NCI-H2171 (cell line): ENCODE data around the gene EBF4.
"Not testable (repeated sequence)": the region's sequence is repeated elsewhere in the genome, so short reads cannot be mapped to it uniquely, and the experiment has no call there.

Experiments
- DNase-seq: peaks from one replicate; lab custom pipeline; 2025; lab: John Stamatoyannopoulos, UW

EBF4 gene

GRCh38 chr20:2796011-2796660 lies 103.6 kb downstream of the EBF4 start:
- no peak for DNase-seq

DNA sequence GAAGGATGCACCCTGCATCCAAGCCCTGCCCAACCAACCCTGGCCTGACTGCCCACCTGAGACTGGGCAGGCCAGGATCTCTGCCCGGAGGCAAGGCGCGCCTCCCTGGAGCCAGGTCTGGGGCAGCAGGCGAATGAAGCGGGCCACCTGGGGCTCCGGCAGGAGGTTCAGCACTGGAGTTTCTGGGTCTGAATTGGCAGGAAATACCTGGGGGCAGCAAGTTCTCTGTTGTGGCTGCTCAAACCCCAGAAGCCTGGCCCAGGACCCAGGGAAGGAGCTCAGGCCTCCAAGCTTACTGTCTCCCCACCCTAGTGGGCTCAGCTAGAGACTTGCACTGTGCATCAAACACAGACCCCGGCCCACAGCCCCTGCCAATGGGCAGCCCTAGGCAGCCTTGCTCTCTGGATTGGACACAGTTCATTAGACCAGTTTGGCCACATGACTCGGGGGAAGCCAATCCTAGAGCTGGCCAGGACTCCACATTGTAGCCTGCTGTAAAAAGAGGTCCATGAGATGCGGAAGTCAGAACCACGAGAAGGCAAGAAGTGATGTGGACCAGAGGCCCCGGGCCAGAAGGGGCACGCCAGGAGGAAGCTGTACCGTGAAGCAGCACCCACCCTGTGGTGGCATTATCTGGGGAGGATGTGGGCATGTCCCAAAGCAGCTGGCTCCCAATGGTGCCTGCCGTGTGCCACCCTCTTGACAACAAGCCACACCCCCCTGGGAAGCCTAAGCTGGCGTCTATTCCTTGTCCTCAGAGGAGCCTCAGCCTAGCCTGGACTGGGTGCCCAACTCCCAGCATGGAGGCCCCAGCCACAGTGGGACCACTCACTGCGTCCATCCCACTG lies 104.8 kb downstream of the EBF4 start:
- no peak for DNase-seq

- no peak for DNase-seq
These were observed 105.7 kb downstream of the EBF4 start for GRCh38 chr20:2798095-2798805.

DNA sequence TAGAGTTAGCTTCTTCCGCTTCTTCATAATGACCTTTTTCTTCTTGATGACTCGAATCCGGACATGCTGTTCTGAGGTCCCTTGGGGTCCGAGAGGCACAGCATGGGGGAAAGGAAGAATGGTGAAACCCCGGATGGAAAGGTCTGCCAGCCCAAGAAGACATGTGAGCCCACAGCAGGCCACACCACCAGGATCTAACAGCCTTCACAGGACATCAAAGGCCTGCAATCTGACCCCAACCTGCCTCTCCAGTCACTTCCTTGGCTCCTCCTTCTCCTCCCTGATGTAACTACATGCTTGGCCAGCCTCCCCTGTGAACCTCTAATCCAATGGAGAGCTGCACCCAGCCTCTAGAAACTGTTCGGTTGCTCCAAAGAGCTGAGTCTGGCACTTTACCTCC lies 106.2 kb downstream of the EBF4 start:
- no peak for DNase-seq

- DNase-seq: no peak
These were observed 106.7 kb downstream of the EBF4 start for GRCh38 chr20:2799271-2799670.

DNA sequence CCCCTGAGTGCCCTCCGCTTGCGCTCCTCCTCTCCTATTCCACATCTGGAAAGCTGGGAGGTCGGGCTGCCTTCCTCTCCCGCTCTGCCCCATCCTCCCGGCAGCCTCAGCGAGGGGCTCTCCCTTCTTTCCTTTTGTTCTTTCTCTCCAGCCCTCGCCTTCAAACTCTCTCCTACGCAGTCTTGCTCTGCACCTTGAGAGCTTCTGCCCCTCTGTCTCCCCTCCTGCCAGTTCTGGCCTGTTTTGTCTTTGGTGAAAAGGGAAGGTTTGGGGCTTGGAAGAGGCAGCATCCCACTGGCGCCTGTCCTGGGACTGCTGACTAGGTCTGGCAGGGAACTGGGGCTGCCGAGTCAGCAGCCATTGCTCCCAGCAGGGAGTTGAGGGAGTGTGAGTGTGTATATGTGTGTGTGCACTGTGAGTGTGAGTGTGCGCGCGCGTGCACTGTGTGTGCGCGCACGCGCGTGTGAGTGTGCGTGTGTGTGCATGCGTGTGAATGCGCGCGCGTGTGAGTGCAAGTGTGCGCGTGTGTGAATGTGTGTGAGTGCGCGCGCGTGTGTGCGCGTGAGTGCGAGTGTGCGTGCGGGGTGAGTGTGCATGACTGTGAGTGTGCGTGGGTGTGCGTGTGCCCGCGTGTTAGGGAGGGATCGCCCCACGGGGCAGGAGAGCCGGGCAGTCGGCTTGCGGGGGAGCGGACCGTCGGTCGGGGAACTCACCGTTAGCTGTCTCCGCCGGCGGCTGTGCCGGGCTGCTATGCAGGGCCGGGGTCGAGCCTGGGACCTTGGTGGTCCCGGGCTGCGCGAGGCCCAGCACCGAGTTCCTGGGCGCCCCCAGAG lies 107.3 kb downstream of the EBF4 start:
- no peak for DNase-seq

- DNase-seq: no peak
These were observed 108.1 kb downstream of the EBF4 start, which contains the start of gene CPXM1 for GRCh38 chr20:2800521-2801285. TSS of gene CPXM1 (minus strand) at chr20:2800627. CDS start at chr20:2800572, 55 bp downstream.

DNA sequence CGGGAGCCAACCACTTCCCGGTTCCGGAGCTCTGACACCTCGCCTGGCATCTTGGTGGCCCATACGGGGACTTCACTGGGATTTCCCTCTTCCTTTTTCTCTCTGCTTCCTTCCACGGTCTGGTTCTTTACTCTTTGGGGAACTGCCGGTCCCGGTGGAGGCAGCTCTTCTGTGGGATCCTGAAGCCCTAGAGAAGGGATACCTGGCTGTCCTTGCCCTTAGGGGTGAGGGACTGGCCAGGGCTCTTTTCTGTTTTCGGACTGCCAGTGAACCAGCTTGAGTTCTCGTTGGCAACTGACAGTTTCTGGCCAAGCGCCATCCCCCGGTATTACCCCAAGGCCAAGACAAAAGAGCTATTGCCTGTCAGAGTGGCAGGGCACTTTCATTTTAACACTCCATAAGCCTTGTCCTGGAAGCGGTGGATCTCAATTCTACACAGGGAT lies 108.7 kb downstream of the EBF4 start:
- DNase-seq: no peak

DNA sequence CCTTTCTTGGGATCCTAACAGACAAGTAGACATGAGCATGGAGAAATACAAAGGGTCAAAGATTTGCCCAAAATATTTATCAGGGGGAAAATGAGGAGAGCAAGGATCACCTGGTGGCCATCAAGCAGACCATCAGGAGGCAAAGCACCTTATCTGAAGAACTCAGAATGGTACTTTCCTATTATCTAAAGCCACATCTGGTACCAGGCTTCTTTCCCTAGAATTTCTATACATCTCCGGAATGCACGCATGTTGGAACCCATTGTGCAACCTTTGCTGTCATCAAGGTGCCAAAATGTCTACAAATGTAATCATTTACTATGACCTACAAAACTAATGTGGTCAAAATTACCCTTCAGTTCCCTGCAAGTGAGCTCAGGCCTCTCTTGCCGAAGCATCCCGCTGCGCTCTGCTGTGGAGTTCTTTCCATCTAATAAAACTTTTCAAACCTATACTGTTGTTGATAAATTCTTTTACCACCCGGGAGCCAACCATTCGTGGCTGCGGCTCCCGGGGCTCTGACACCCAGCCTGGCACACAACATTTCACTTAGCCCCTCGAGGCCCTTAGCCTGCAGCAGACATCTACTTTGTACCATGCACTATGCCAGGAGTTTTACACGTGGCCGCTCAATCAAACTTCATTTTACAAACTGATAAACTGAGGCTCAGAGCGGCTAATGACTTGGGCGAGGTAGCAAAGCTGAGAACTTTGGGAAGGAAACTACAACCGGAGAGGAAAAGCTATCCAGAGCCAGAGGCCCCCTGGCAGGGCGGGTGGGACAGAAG lies 111.7 kb downstream of the EBF4 start:
- no peak for DNase-seq

DNA sequence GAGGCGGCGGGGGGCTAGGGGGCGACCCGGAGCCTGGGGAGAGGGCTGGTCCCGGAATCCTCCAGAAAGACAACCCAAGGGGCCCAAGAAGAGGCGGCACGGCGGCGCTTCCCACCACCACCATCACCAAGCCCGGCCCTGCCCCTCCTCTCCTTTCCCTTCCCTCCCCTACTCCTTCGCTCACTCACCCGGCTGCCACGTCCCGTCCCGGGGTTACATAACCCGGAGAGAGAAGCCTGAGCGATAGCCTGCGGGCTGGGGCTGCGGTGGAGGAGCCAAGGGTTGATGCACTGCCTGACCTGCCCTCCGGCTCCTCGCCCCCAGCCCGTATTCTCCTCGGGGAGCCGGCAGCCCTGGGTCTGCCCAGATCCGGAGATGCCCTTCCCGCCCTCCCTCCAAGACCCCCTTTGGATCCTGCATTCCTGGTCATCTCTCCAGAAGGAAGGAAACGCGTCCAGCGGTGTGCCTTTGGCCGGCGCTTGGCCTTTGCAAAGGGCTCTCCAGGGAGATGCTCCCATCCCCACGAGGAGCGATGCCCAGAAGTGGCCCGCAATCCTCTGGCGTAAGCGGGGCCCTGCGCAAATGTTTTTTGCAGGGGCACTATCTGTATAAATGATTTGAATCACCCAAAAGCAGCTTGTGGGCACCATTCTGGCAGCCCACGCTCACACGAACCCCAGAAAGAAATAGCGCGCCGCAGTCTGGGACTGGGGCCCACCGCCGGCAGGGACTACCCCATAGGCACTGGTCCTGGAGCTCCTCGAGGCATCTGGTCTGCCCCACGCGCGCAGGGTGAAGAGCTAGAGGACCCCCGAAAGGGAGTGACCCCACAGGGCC lies 112.5 kb downstream of the EBF4 start:
- no peak for DNase-seq

GRCh38 chr20:2805689-2806350 lies 113.2 kb downstream of the EBF4 start:
- no peak for DNase-seq

GRCh38 chr20:2806351-2806701 lies 113.7 kb downstream of the EBF4 start:
- no peak for DNase-seq

GRCh38 chr20:2807019-2807418 lies 114.4 kb downstream of the EBF4 start:
- no peak for DNase-seq

DNA sequence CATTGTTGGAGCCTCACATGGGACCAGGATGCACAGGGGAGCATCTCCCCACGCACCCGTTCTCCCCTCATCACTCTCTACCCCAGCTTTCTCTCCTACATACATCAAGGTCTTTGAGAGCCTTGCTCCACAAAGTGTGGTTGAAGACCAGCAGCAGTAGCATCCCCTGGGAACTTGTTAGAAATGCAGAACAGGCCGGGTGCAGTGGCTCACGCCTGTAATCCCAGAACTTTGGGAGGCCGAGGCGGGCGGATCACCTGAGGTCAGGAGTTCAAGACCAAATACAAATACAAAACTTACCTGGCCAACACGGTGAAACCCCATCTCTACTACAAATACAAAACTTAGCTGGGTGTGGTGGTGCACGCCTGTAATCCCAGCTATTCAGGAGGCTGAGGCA lies 115.3 kb downstream of the EBF4 start:
- not testable (repeated sequence) for DNase-seq

DNA sequence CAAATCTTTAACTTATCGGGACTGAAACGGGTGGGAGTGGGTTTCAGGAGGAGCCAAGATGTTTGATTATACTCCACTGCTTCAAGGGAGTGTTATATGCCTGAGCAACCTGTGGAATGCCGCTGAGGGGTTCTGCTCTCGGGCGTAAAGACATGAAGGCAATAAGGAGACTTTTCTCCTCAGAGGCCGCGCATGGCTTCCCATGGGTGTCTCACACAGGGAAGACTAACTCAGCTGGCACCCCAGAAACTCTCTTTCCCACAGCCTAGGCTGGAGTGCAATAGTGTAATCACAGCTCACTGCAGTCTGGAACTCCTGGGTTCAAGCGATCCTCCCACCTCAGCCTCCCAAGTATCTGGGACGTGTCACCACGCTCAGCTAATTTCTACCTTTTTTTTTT lies 117.1 kb downstream of the EBF4 start:
- DNase-seq: no peak
